ENCODE data around the gene PLA2G4D.
A peak's percentile ranks its signal among the peaks of the same experiment; 100 is the strongest.

Gene PLA2G4D

GRCh38 chr15:42070976-42071350 lies 23.4 kb downstream of the PLA2G4D start:
- DNase-seq = no peak

- no peak for DNase-seq
Measured at GRCh38 chr15:42070279-42070975, 23.9 kb downstream of the PLA2G4D start.

- DNase-seq = no peak
Measured at GRCh38 chr15:42069496-42070278, 24.7 kb downstream of the PLA2G4D start.

- no peak for DNase-seq
Measured at GRCh38 chr15:42069025-42069424, 25.3 kb downstream of the PLA2G4D start.

DNA sequence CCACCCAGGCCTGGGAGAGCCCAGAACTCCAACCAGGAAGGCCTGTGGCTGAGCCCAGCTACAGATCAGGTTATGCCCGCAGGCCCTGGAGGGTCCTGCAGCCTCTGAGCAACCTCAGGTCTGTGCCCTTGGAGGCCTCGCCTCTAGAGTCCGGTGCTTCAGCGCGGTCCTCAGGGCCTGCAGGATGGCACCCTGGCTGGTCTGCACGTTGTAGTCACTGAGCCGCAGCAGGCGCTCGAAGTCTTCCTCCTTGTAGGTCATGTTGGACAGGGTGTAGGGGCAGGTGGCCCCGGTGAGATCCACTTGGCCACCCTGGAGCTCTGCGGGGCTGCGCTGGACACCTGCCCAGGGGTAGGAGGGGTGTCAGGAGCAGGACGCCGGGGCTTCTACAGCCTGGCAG lies 25.8 kb downstream of the PLA2G4D start:
- no peak for DNase-seq

DNA sequence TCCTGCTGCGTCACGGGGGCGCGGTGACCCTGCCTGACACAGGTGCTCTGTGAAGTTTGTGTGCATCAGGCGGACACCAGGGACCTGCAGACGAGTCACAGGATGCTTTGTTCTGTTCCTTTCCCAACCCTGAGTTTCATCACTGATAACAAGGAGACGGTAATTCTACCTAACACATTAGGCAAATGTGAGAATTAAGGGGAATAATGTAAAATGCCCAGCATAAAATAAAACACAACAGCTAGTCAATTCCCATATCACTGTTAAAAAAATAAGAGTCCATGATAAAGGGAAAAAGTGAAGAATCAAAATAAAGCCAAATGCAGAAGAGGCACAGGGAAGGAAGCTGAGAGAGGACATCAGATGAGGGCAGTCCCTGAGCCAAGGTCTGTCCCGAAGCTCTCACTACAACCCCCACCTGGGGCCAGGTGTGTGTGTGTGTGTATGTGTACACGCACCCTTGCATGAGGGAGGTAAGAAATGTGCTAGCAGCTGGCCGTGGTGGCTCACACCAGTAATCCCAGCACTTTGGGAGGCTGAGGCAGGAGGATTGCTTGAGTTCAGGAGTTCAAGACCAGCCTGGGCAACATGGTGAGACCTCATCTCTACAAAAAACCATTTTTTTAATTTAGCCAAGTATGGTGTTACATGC lies 27.5 kb downstream of the PLA2G4D start:
- no peak for DNase-seq

DNA sequence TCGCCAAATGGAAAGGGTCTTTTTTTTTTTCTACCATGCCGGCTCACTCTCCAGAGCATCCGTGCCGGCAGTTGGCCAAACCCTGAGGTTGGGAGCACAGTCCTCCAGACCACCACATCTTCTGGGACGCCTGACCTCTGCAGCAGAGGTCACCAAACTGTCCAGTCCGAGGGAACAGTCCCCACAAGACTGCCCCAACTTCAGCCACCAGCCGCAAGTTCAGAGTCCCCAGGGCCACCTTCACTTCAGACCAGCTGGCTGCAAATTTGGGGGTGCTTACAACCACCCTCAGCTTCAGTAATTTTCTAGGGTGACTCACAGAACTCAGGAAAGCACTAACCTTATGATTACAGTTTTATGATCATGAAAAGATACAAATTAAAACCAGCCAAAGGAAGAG lies 28.9 kb downstream of the PLA2G4D start:
- no peak for DNase-seq

DNA sequence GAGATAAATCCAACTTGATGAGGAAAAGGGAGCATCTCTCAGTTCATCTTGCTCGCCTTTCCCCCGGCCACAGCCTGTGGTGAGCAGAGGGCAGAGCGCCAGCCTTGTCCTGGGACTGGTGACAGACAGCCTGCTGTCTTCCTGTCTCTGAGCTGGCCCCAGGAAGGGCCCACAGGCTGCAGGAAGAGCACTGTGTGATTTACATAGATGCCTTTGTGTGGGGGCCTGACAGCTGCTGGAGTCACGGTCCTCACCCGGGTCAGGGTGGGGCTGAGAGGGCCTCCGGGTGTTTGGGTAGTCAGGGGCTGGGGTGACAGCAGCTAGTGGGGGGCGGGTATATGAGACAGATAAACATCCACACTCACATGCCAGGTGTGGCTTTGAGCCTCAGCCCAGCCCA lies 29.3 kb downstream of the PLA2G4D start:
- DNase-seq = no peak

DNA sequence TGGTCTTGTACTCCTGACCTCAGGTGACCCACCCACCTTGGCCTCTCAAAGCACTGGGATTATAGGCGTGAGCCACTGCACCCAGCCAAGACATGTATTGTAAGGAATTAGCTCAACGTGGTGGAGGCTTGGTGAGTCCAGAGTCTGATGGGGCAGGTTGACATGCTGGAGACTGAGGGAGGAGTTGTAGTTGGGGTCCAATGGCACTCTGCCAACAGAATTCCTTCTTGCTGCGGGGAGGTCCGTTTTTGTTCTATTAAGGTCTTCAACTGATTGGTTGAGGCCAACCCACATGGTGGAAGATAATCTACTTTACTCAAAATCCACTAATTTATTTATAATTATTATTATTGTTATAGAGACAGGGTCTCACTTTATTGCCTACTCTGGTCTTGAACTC lies 30.1 kb downstream of the PLA2G4D start:
- no peak for DNase-seq

- DNase-seq = no peak
Measured at GRCh38 chr15:42063122-42063848, 31.1 kb downstream of the PLA2G4D start.

GRCh38 chr15:42062284-42062806 lies 32.0 kb downstream of the PLA2G4D start:
- DNase-seq = no peak

GRCh38 chr15:42060797-42061196 lies 33.6 kb downstream of the PLA2G4D start:
- DNase-seq = no peak

- DNase-seq = no peak
Measured at GRCh38 chr15:42060477-42060763, 33.9 kb downstream of the PLA2G4D start.

DNA sequence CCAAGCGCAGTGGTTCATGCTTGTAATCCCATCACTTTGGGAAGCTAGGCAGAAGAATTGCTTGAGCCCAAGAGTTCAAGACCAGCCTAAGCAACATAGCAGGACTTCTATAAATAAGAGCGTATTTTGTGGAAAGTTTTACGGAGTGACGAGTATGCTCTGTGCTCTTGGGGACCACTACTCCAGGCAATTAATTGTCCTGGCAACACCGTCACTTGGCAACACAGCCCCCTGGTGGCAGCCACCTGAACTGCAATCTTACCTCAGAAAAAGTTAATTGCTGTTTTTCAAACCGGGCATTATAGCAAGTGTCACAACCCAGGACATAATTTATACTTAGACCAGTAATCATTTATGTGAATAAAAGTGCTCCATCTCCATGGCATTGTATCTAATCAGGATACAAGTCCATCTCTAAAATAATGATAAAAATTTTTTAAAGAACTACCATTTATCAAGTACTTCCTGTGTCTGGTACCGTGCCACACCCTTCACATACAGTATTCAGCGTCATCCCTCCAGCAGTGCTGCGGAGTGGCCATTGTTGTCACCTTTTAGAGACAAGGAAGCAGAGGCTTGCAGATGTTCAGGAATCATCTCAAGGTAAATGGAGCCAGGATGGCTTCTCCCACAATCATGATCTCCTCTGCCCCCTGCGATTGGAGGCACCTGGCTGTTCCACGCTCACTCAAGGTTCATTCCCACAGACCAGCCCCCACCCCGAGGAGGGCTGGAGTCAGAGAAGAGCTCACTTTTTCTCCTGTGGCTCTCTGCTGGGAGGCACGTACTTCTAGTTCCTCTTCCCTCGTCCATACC lies 34.5 kb downstream of the PLA2G4D start:
- DNase-seq = no peak

DNA sequence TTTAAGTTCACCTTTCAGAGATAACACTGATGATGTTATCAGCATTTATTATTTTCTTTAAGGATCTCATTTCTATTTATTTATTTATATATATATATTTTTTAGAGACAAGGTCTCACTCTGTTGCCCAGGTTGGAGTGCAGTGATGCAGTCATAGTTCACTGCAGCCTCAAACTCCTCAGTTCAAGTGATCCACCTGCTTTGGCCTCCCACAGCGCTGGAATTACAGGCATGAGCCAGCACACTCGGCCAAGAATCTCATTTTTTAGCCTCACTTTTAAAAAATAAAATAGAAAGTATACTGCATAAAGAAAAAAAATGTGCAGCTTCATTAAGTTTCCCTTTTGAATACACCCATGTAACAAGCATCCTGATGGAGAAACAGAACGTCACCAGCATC lies 35.6 kb downstream of the PLA2G4D start:
- DNase-seq = no peak

GRCh38 chr15:42057799-42058646 lies 36.3 kb downstream of the PLA2G4D start:
- DNase-seq = no peak

DNA sequence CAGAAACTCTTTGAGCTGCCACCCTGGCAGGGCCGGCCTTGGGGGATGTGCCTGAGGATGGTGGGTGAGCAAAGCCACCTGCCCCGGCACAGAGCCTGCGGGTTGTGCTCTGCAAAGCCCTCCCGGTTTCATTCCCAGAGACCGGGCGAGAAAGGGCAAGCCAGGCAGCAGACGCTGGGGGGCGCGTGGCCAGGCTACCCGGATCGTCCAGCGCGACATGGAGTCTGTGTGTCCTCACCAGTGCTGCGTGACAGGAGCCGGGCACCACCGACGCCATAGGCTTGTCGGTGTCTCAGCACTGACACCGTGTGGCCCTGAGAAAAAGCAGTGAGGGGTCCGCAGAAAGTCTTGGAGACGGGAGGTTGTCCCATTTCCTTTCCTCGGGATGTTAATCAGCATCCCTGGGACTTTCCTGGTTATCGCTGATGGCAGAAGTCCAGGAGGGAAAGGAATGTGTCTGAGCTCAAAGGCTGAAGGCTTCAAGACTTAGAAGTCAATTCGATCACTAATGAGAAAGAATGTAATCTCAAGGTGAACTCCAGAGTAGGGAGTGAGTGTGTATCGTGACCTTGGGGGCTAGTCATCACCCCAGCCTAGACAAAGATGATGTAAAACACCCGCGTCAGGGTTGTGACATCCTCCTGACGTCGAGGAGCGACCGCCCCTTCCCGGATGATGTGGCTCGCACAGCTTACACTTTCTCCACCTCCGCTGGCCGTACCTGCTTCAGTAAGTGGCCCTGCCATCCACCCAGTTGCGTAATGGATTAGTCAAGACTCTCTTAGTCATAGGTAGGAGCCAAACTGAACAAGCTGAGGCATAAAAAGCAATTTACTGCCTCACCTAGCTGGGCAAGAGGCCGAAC lies 37.2 kb downstream of the PLA2G4D start:
- DNase-seq = peak; percentile 22

GRCh38 chr15:42053914-42054313 lies 40.4 kb downstream of the PLA2G4D start:
- no peak for DNase-seq

DNA sequence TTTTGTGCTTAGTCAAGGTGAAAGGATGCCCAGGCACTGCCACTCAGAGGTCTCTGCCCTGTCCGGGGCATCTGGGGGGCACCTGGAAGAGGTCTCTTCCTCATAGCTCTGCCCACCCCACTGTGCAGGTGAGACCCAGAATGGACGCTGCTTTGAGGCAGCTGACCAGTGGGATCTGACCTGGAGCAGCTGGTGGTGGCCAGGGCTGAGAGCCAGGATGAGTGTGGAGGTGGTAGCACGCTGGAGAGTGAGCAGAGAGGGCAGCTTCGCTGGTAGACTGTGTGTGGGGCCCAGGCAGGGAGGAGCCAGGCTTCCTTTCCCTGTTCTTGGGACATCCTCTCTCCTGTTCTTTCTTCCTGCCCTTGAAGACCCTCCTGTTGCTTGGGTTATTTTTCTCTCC lies 41.4 kb downstream of the PLA2G4D start:
- no peak for DNase-seq

DNA sequence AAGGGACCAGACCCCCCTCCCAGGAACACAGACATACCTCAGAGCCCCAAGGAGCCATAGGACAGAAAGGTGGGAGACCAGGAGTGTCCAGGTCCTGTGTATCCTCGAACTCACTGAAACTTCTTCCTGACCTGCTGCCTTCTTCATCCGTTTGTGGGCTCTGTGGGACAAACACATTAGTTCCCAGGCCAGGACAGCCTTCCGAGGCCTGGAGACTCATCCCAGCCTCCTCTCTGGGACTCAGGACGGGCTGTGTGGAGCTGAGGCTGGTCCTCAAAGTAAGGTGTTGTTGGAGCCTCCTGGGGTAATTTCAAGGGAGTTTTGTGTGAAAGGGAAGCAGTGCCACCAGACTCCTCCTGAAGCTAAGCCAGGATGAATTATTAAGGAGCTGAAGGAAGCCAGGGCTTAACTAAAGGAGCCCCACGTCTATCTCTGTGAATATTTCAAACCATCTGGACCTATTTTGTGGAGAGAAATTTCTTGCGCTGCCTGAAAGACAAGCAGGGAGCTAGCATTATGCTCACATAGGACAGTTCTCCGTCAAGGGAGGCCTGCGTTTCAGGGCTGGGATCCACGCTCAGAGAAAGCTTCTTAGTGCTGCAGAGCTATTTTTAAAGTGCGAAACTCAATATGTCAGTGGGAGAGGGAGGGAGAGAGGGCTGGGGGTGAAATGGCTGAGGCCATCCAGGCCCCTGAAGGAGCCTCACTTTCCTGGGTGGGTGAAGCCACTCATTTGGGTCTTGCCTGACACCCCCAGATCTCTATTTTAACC lies 43.7 kb downstream of the PLA2G4D start:
- no peak for DNase-seq
